ENCODE data around the gene CNNM2. TPM values are rescaled to one million over a fixed set of nuclear protein-coding genes. Genes with fewer than 3 reads are reported as not detected.
A peak's percentile ranks its signal among the peaks of the same experiment; 100 is the strongest.

CNNM2 gene
- total and polyA plus RNA-seq, 2 donors (not counting 1 experiment from before 2014, with no cell fraction given): 6.6 to 21.6 TPM

GRCh38 chr10:103096130-103096529, 178.0 kb downstream of the CNNM2 start:
- no peak for TF ChIP-seq EZH2 (IDR thresholded peaks at IDR 0.05; ENCODE audit: borderline replicate concordance, insufficient read depth, low read depth, low read length, poor library complexity, severe bottlenecking)
- TF ChIP-seq CTCF (IDR thresholded peaks at IDR 0.05): no peak
- H3K4me1 ChIP-seq (ENCODE audit: control insufficient read depth in 2 of 2, insufficient read depth in 2 of 2, low read length in 2 of 2): no peaks in the 10 kb centered on the region
- ATAC-seq (ENCODE audit: low read depth) (no peak), DNase-seq (no peak)
- H3K9ac ChIP-seq (ENCODE audit: low read length): no peak overlapping the region
- no peaks in the 10 kb centered on the region for H3K9me3 Mint-ChIP-seq (ENCODE audit: insufficient read depth)
- H2AFZ ChIP-seq (ENCODE audit: insufficient read depth, low read depth, low read length, poor library complexity, severe bottlenecking): no peak overlapping the region
- peaks cover 16% of the 10 kb centered on the region for H3K4me1 Mint-ChIP-seq
- no CpG with 5 or more reads among the region's 3 CpGs for WGBS (ENCODE audit: insufficient coverage)
- H3K36me3 ChIP-seq (replicated peaks in 1 of 2; ENCODE audit: control extremely low read depth in 1 of 2, control insufficient read depth in 1 of 2, extremely low read depth in 1 of 2, insufficient read depth in 2 of 2, low read length in 1 of 2): peaks cover 4 to 77% of the 10 kb centered on the region in 2 experiments
- intact Hi-C loops (cut with micrococcal nuclease): no loop called here
- no peaks in the 10 kb centered on the region for H4K20me1 ChIP-seq (ENCODE audit: control insufficient read depth, insufficient read depth, low read length, poor library complexity, severe bottlenecking)
- no peaks in the 10 kb centered on the region for H3K9me3 ChIP-seq (ENCODE audit: control extremely low read depth in 1 of 3, control insufficient read depth in 2 of 3, insufficient read depth in 1 of 3, low read length in 2 of 3)
- peak overlapping the region; percentile 27 for H3K27ac Mint-ChIP-seq
- H3K4me3 Mint-ChIP-seq: peak overlapping the region; percentile 8
- no peaks in the 10 kb centered on the region for H3K27me3 ChIP-seq (replicated peaks in 1 of 4; ENCODE audit: control extremely low read depth in 1 of 4, control insufficient read depth in 3 of 4, insufficient read depth in 4 of 4, low read length in 3 of 4)
- H3K4me3 ChIP-seq (ENCODE audit: control extremely low read depth in 1 of 5, extremely low read depth in 1 of 5, insufficient read depth in 1 of 5, low read depth in 2 of 5, low read length in 4 of 5): no peak overlapping the region
- H3K79me2 ChIP-seq (ENCODE audit: control insufficient read depth, insufficient read depth, low read length): no peaks in the 10 kb centered on the region
- H3K4me2 ChIP-seq (replicated peaks; ENCODE audit: low read depth, low read length, poor library complexity, severe bottlenecking): no peak overlapping the region
- H3K27me3 Mint-ChIP-seq: no peaks in the 10 kb centered on the region
- POLR2A ChIA-PET: no interaction called here
- CTCF ChIA-PET: no interaction called here
- H3K27ac ChIP-seq (ENCODE audit: low read length in 2 of 2): no peak overlapping the region

- H3K9me3 Mint-ChIP-seq (ENCODE audit: insufficient read depth): no peaks in the 10 kb centered on the region
- H3K9me3 ChIP-seq (ENCODE audit: control extremely low read depth in 1 of 3, control insufficient read depth in 2 of 3, insufficient read depth in 1 of 3, low read length in 2 of 3): no peaks in the 10 kb centered on the region
- H2AFZ ChIP-seq (ENCODE audit: insufficient read depth, low read depth, low read length, poor library complexity, severe bottlenecking): no peak overlapping the region
- no peak overlapping the region for H3K4me2 ChIP-seq (replicated peaks; ENCODE audit: low read depth, low read length, poor library complexity, severe bottlenecking)
- H3K79me2 ChIP-seq (ENCODE audit: control insufficient read depth, insufficient read depth, low read length): no peaks in the 10 kb centered on the region
- intact Hi-C loops (cut with micrococcal nuclease): no loop called here
- no peak overlapping the region for H3K9ac ChIP-seq (ENCODE audit: low read length)
- H3K27me3 ChIP-seq (replicated peaks in 1 of 4; ENCODE audit: control extremely low read depth in 1 of 4, control insufficient read depth in 3 of 4, insufficient read depth in 4 of 4, low read length in 3 of 4): no peaks in the 10 kb centered on the region
- H3K27ac ChIP-seq (ENCODE audit: low read length in 2 of 2): no peak overlapping the region
- H3K4me3 Mint-ChIP-seq: no peak overlapping the region
- ChIA-PET CTCF (interaction anchor here (2.8 kb wide), 1 partner anchor 146 kb away, joined by 10 read pairs; no protein-coding TSS in a partner anchor), POLR2A (no interaction called here)
- no peak for TF ChIP-seq EZH2 (IDR thresholded peaks at IDR 0.05; ENCODE audit: borderline replicate concordance, insufficient read depth, low read depth, low read length, poor library complexity, severe bottlenecking)
- no peak for TF ChIP-seq CTCF (IDR thresholded peaks at IDR 0.05)
- no peaks in the 10 kb centered on the region for H3K27me3 Mint-ChIP-seq
- H3K4me1 ChIP-seq (ENCODE audit: control insufficient read depth in 2 of 2, insufficient read depth in 2 of 2, low read length in 2 of 2): no peaks in the 10 kb centered on the region
- DNase-seq (no peak), ATAC-seq (ENCODE audit: low read depth) (no peak)
- no peak overlapping the region for H3K27ac Mint-ChIP-seq
- peaks cover 4 to 71% of the 10 kb centered on the region in 2 experiments for H3K36me3 ChIP-seq (replicated peaks in 1 of 2; ENCODE audit: control extremely low read depth in 1 of 2, control insufficient read depth in 1 of 2, extremely low read depth in 1 of 2, insufficient read depth in 2 of 2, low read length in 1 of 2)
- H3K4me1 Mint-ChIP-seq: peaks cover 16% of the 10 kb centered on the region
- no peak overlapping the region for H3K4me3 ChIP-seq (ENCODE audit: control extremely low read depth in 1 of 5, extremely low read depth in 1 of 5, insufficient read depth in 1 of 5, low read depth in 2 of 5, low read length in 4 of 5)
- H4K20me1 ChIP-seq (ENCODE audit: control insufficient read depth, insufficient read depth, low read length, poor library complexity, severe bottlenecking): no peaks in the 10 kb centered on the region
These were observed 180.1 kb downstream of the CNNM2 start for GRCh38 chr10:103098240-103098639.
